IMR-90 (cell line): ENCODE results near the gene MGAT3. TPM values are rescaled to one million over a fixed set of nuclear protein-coding genes. Genes with fewer than 3 reads are reported as not detected.
A peak's percentile ranks its signal among the peaks of the same experiment; 100 is the strongest.

ENCODE experiments used
- ATAC-seq: fragments of 200-7000 bp; cut with Tn5 transposase; 2 replicates; pipeline ENCODE4 v1.9.1; 2020; ENCODE audit warnings: low read depth, mild to moderate bottlenecking, moderate library complexity
- BruUV-seq: library from RNA; stranded (reverse); fragments of 400-500 nt; replicated peaks from 2 replicates; lab custom pipeline; 2021; lab: Mats Ljungman, UMichigan
- CTCF ChIA-PET: fragments of 300-600 bp; formaldehyde crosslinking; extraction: SDS; loops from one replicate; lab custom pipeline; 2021; ENCODE audit warnings: antibody characterized with exemption; lab: Yijun Ruan, JAX
- POLR2A ChIA-PET: fragments of 300-600 bp; sonication (Branson Sonifier 250); formaldehyde crosslinking; loops from one replicate; lab custom pipeline; 2022; ENCODE audit warnings: antibody characterized with exemption; ENCODE audit not compliant: unreplicated experiment; lab: Charles Lee
- DNase-seq: peaks from one replicate; pipeline ENCODE4 v3.0.0; 2013
- H2AFZ ChIP-seq: replicated peaks from 2 replicates; pipeline ENCODE3; 2013; ENCODE audit warnings: low read length, mild to moderate bottlenecking; ENCODE audit not compliant: poor library complexity
- H2AK5ac ChIP-seq: 2 replicates; pipeline ENCODE4 v1.6.1; 2013; ENCODE audit warnings: low read depth, low read length, inconsistent platforms
- H2AK9ac ChIP-seq: replicated peaks from 2 replicates; pipeline ENCODE3; 2013; ENCODE audit warnings: mild to moderate bottlenecking, low read depth, low read length, moderate library complexity; ENCODE audit not compliant: poor library complexity
- H2BK120ac ChIP-seq: 2 replicates; pipeline ENCODE4 v1.6.1; 2013; ENCODE audit warnings: low read depth, low read length, inconsistent platforms
- H2BK15ac ChIP-seq: 3 replicates; pipeline ENCODE4 v1.6.1; 2013; ENCODE audit warnings: low read depth, low read length, inconsistent platforms
- H2BK20ac ChIP-seq: 2 replicates; pipeline ENCODE4 v1.6.1; 2013; ENCODE audit warnings: low read depth, mild to moderate bottlenecking, inconsistent platforms, low read length, moderate library complexity
- H2BK5ac ChIP-seq: 2 replicates; pipeline ENCODE4 v1.6.1; 2013; ENCODE audit warnings: mild to moderate bottlenecking, low read depth, low read length, inconsistent platforms; ENCODE audit not compliant: poor library complexity, severe bottlenecking
- H3K14ac ChIP-seq: replicated peaks from 2 replicates; pipeline ENCODE4 v1.6.1; 2013; ENCODE audit warnings: low read depth, low read length, inconsistent platforms
- H3K18ac ChIP-seq: 2 replicates; pipeline ENCODE4 v1.6.1; 2013; ENCODE audit warnings: low read depth, low read length, control low read depth
- H3K23ac ChIP-seq: 2 replicates; pipeline ENCODE4 v1.6.1; 2013; ENCODE audit warnings: low read depth, low read length, inconsistent platforms
- H3K27ac ChIP-seq: 2 replicates; pipeline ENCODE4 v1.5.1; 2013; ENCODE audit warnings: mild to moderate bottlenecking, control low read depth, low read length; ENCODE audit not compliant: insufficient read depth
- H3K27me3 ChIP-seq: 2 replicates; pipeline ENCODE4 v1.6.1; 2013; ENCODE audit warnings: low read length; ENCODE audit not compliant: control insufficient read depth, insufficient read depth
- H3K36me3 ChIP-seq: 2 replicates; pipeline ENCODE4 v1.6.1; 2013; ENCODE audit warnings: low read length, mixed read lengths; ENCODE audit not compliant: control insufficient read depth, insufficient read depth
- H3K4ac ChIP-seq: 2 replicates; pipeline ENCODE4 v1.6.1; 2013; ENCODE audit warnings: low read depth, low read length, inconsistent platforms
- H3K4me1 ChIP-seq: 2 replicates; pipeline ENCODE4 v1.6.1; 2013; ENCODE audit warnings: low read length, mixed read lengths; ENCODE audit not compliant: control insufficient read depth, insufficient read depth
- H3K4me2 ChIP-seq: 2 replicates; pipeline ENCODE4 v1.6.1; 2013; ENCODE audit warnings: low read depth, mild to moderate bottlenecking, control low read depth, low read length, moderate library complexity
- H3K4me3 ChIP-seq: 2 replicates; pipeline ENCODE4 v1.5.1; 2013; ENCODE audit warnings: low read depth, mild to moderate bottlenecking, control low read depth, low read length, moderate library complexity; ENCODE audit not compliant: insufficient read depth
- H3K56ac ChIP-seq: 2 replicates; pipeline ENCODE4 v1.6.1; 2013; ENCODE audit warnings: low read length, inconsistent platforms; ENCODE audit not compliant: insufficient read depth; ENCODE audit errors: extremely low read depth
- H3K79me1 ChIP-seq, 2 experiments: 2 replicates each; pipeline ENCODE4 v1.6.1; 2013; ENCODE audit warnings: low read length in 2 of 2, inconsistent platforms in 1 of 2, low read depth in 1 of 2
- H3K9ac ChIP-seq: 2 replicates; pipeline ENCODE4 v1.6.1; 2013; ENCODE audit warnings: low read depth, low read length, control low read depth
- H3K9me1 ChIP-seq: 2 replicates; pipeline ENCODE4 v1.6.1; 2013; ENCODE audit warnings: low read length, inconsistent platforms; ENCODE audit not compliant: insufficient read depth
- H3K9me3 ChIP-seq: 2 replicates; pipeline ENCODE4 v1.6.1; 2013; ENCODE audit warnings: low read length; ENCODE audit not compliant: control insufficient read depth, insufficient read depth
- H4K20me1 ChIP-seq: 2 replicates; pipeline ENCODE4 v1.6.1; 2013; ENCODE audit warnings: low read length, inconsistent platforms; ENCODE audit not compliant: insufficient read depth
- H4K5ac ChIP-seq: 2 replicates; pipeline ENCODE4 v1.6.1; 2013; ENCODE audit warnings: mild to moderate bottlenecking, low read depth, low read length, control low read depth
- H4K8ac ChIP-seq, 2 experiments: 2 replicates each; pipeline ENCODE4 v1.6.1; 2013; ENCODE audit warnings: low read depth in 2 of 2, low read length in 2 of 2, control low read depth in 1 of 2, inconsistent platforms in 1 of 2
- H4K91ac ChIP-seq: 2 replicates; pipeline ENCODE4 v1.6.1; 2013; ENCODE audit warnings: low read depth, low read length, inconsistent platforms; ENCODE audit not compliant: insufficient read depth
- BHLHE40 ChIP-seq: fragments of 150-350 bp; IDR thresholded peaks from 2 replicates; pipeline ENCODE4 v1.6.1; 2016; ENCODE audit warnings: mild to moderate bottlenecking, low read depth, low read length
- CHD1 ChIP-seq: IDR thresholded peaks from 2 replicates; pipeline ENCODE4 v1.6.1; 2012; ENCODE audit warnings: low read depth, low read length, improper control_type of control experiment
- FOS ChIP-seq: fragments of 150-350 bp; IDR thresholded peaks from 2 replicates; pipeline ENCODE4 v1.6.1; 2016; ENCODE audit warnings: low read depth, low read length
- MAZ ChIP-seq: IDR thresholded peaks from 2 replicates; pipeline ENCODE4 v1.6.1; 2012; ENCODE audit warnings: low read depth, mild to moderate bottlenecking, low read length, improper control_type of control experiment, moderate library complexity, borderline replicate concordance
- MXI1 ChIP-seq: IDR thresholded peaks from 2 replicates; pipeline ENCODE4 v1.6.1; 2012; ENCODE audit warnings: low read depth, mild to moderate bottlenecking, low read length, moderate library complexity, borderline replicate concordance
- NFE2L2 ChIP-seq: fragments of 150-350 bp; IDR thresholded peaks from 2 replicates; pipeline ENCODE4 v1.6.1; 2016; ENCODE audit warnings: low read depth, mild to moderate bottlenecking, low read length
- POLR2A ChIP-seq: IDR thresholded peaks from 2 replicates; pipeline ENCODE4 v1.6.1; 2012; ENCODE audit warnings: mild to moderate bottlenecking, low read depth, low read length
- RFX5 ChIP-seq: IDR thresholded peaks from 2 replicates; pipeline ENCODE4 v1.8.0; 2012; ENCODE audit warnings: low read depth, mild to moderate bottlenecking, low read length, moderate library complexity
- USF2 ChIP-seq: fragments of 150-350 bp; IDR thresholded peaks from 2 replicates; pipeline ENCODE4 v1.6.1; 2017; ENCODE audit warnings: mild to moderate bottlenecking, antibody characterized with exemption, low read length, low read depth
- WGBS, 2 experiments: methylation state at CpG; one replicate each; pipeline versions ENCODE4 v1.1.5 to v1.1.7; 2013; ENCODE audit warnings: missing lambda C conversion rate in 2 of 2; ENCODE audit not compliant: insufficient read length in 1 of 2; ENCODE audit errors: extremely low coverage in 2 of 2; 5-methylcytosine and 5-hydroxymethylcytosine counted together
- dilution Hi-C: fragments of 300-500 bp; cut with HindIII; formaldehyde crosslinking; loops from one replicate; pipeline ENCODE4 v1.14.3; 2018; ENCODE audit warnings: low sequenced_read_pairs; ENCODE audit not compliant: unreplicated experiment
- in situ Hi-C: fragments of 300-500 bp; cut with MboI; formaldehyde crosslinking; loops from 3 replicates; pipeline ENCODE4 v1.14.3; 2019; ENCODE audit warnings: low sequenced_read_pairs, inconsistent platforms, mixed read lengths
- intact Hi-C: fragments of 100-400 bp; cut with micrococcal nuclease; formaldehyde crosslinking; loops from 2 replicates; pipeline ENCODE4 v1.10.0; 2022
- polyA plus RNA-seq, 3 experiments: library from polyadenylated mRNA; depleted of rRNA; stranded (reverse); fragments of >200 nt; gene quantifications; 2 replicates each; pipeline ENCODE4 v1.2.3, GENCODE V29; 2012; ENCODE audit warnings: low replicate concordance in 1 of 3
- total RNA-seq: library from RNA; depleted of rRNA; stranded (reverse); fragments of >200 nt; gene quantifications from 2 replicates; pipeline ENCODE4 v1.2.3, GENCODE V29; 2012

The MGAT3 gene
- total and polyA plus RNA-seq, 2 of the 4 experiments (the other 2 are of a cell fraction) = 0.36 to 1.1 TPM

GRCh38 chr22:39520226-39521105, 63.7 kb downstream of the MGAT3 start, which contains the start of gene ATF4:
Gene ATF4, plus strand, starts transcription at chr22:39520562. Its CDS starts 884 bp downstream, at chr22:39521446.
- peak within 1 kb of the TSS; percentile 84 for H2BK20ac ChIP-seq
- no TSS peak for BruUV-seq
- H3K23ac ChIP-seq = peak within 1 kb of the TSS; percentile 97
- no peak for DNase-seq
- H4K5ac ChIP-seq = peak within 1 kb of the TSS; percentile 98
- peak within 1 kb of the TSS; percentile 100 for H2AK9ac ChIP-seq
- H4K20me1 ChIP-seq = peaks cover 53% of the 10 kb centered on the region
- H2BK15ac ChIP-seq = peak within 1 kb of the TSS; percentile 99
- H3K4me2 ChIP-seq = peak within 1 kb of the TSS; percentile 97
- peaks cover 20 to 66% of the 10 kb centered on the region in 2 experiments for H3K79me1 ChIP-seq
- peak within 1 kb of the TSS; percentile 91 to 98 for H4K8ac ChIP-seq
- H3K27me3 ChIP-seq = no peaks in the 10 kb centered on the region
- no peaks in the 10 kb centered on the region for H3K9me3 ChIP-seq
- peaks cover 5% of the 10 kb centered on the region; the same call in 1 of the 2 replicates for H3K9me1 ChIP-seq
- TF ChIP-seq CHD1 (peak; percentile 95; the same call in 1 of the 2 replicates), RFX5 (no peak), NFE2L2 (no peak), MAZ (peak; percentile 51; the same call in 1 of the 2 replicates), BHLHE40 (peak; percentile 47; the same call in 1 of the 2 replicates), MXI1 (peak; percentile 69; the same call in 1 of the 2 replicates), FOS (no peak), POLR2A (peak; percentile 99), USF2 (peak; percentile 97)
- CTCF ChIA-PET = interaction anchor here (0.6 to 0.7 kb wide), 2 partner anchors 121 to 201 kb away, joined by 3 read pairs; partner anchors contain the start of genes RPL3 and TAB1
- peak within 1 kb of the TSS; percentile 100 for H3K18ac ChIP-seq
- peaks cover 34% of the 10 kb centered on the region for H3K36me3 ChIP-seq
- H3K4me1 ChIP-seq = peaks cover 4% of the 10 kb centered on the region
- intact Hi-C loops (loop anchor here (1.0 to 10.0 kb wide), 4 partner anchors 27 to 348 kb away; partner anchors contain the start of gene RPL3), dilution Hi-C loops (no loop called here), in situ Hi-C loops (loop anchor here (10.0 kb wide), 1 partner anchor 206 kb away; the partner anchor contains the start of gene RPL3)
- H2BK120ac ChIP-seq = peak within 1 kb of the TSS; percentile 99
- H3K56ac ChIP-seq = peak within 1 kb of the TSS; percentile 100
- WGBS, 2 experiments = 2% methylated on average over 32 of the region's 86 CpGs; no CpG with 5 or more reads in 1 of the 2 experiments
- peak within 1 kb of the TSS; percentile 94 for H2AK5ac ChIP-seq
- POLR2A ChIA-PET = interaction anchor here (0.7 to 1.2 kb wide), 6 partner anchors 8 to 898 kb away, joined by 3 to 8 read pairs (median 4); partner anchors contain the start of genes MIEF1 and TAB1
- peak; percentile 40 for ATAC-seq
- peak within 1 kb of the TSS; percentile 100 for H4K91ac ChIP-seq
- peak within 1 kb of the TSS; percentile 96 for H2AFZ ChIP-seq
- peak within 1 kb of the TSS; percentile 99 for H3K9ac ChIP-seq
- peak within 1 kb of the TSS; percentile 98 for H2BK5ac ChIP-seq
- H3K27ac ChIP-seq = peak within 1 kb of the TSS; percentile 97
- H3K14ac ChIP-seq = peak within 1 kb of the TSS; percentile 100
- H3K4ac ChIP-seq = peak within 1 kb of the TSS; percentile 98
- peak within 1 kb of the TSS; percentile 89 for H3K4me3 ChIP-seq
